ENCODE results near the gene AKAP8L. TPM values are rescaled to one million over a fixed set of nuclear protein-coding genes. Genes with fewer than 3 reads are reported as not detected.
A peak's percentile ranks its signal among the peaks of the same experiment; 100 is the strongest.
"Not testable (repeated sequence)": the region's sequence is repeated elsewhere in the genome, so short reads cannot be mapped to it uniquely, and the experiment has no call there.

The AKAP8L gene
- total RNA-seq, 2 experiments from 2014 or later, result 96.3 to 98.2 TPM

DNA sequence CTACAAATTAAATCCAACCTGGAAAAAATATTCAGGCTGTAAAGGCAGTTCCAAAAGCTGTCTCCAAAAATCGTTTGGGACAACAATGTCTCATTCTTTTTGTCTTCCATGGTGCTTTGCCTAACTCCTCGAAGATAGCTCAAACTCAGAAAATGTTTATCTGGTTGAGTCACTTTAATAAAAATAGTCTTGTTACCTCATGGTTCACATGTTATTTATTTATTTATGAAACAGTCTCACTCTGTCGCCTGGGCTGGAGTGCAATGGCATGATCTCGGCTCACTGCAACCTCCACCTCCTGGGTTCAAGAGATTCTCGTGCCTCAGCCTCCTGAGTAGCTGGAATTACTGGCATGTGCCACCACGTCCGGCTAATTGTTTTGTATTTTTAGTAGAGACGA lies 81.6 kb downstream of the AKAP8L start:
- CTCF ChIA-PET, result no interaction called here
- H3K9me3 Mint-ChIP-seq, result no peaks in the 10 kb centered on the region

GRCh38 chr19:15335992-15336391 lies 82.8 kb downstream of the AKAP8L start:
- H3K4me3 Mint-ChIP-seq; H3K9me3 Mint-ChIP-seq; H3K27me3 Mint-ChIP-seq; H3K36me3 Mint-ChIP-seq (ENCODE audit: low read depth); H3K4me1 Mint-ChIP-seq; DNase-seq; CTCF ChIA-PET; H3K27ac Mint-ChIP-seq: not testable (repeated sequence)
- POLR2A ChIA-PET, result interaction anchor here (1.0 kb wide), 1 partner anchor 12 kb away, joined by 3 read pairs; no protein-coding TSS in a partner anchor

More for the DNA sequence above, 81.6 kb downstream of the AKAP8L start:
- DNase-seq, result no peak
- POLR2A ChIA-PET, result no interaction called here
- Mint-ChIP-seq H3K27me3 (no peaks in the 10 kb centered on the region), H3K4me1 (peaks cover 6% of the 10 kb centered on the region), H3K36me3 (ENCODE audit: low read depth) (no peaks in the 10 kb centered on the region), H3K4me3 (no peak overlapping the region), H3K27ac (no peak overlapping the region)

DNA sequence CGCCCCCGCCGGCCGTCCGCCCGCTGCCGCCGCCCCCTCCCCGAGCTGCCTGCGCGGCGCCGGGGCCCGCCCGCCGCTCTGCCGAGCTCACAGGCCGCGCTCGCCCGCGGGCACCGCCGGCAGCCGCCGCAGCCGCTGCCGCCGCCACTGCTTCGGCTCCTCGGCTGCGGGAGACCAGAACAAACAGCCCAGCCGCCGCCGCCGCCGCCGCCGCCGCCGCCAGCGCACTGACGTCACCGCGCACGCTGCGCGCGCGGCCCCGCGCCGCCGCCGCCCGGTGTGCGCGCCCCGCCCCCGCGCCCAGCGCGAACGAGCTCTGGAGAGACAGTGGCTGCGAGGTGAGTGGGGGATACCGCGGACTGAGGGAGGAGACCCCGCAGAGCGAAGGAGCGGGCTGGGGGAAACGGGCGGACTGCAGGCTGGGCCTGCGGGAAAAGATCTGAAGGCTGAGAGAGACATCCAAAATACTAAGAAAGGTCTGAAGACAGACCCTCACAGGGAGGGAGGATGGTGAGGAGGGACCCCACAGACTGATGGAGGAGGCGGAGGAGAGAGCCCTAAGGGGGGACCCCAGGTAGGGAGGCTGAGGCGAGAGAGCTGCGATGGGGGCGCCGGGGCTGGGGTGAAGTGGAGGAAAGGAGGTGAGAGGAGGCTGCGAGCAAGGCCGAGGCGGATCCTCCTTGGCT lies 86.3 kb downstream of the AKAP8L start, which contains the start of gene BRD4:
Gene BRD4 (minus strand): TSS at position 229 of the 686 bp plus-strand sequence. CDS start 59,440 bp downstream, outside the sequence.
- POLR2A ChIA-PET, result interaction anchor here (0.7 to 6.5 kb wide), 15 partner anchors 15 to 504 kb away, joined by 3 to 75 read pairs (median 5); partner anchors contain the start of genes AKAP8 and AKAP8L
- peaks cover 37% of the 10 kb centered on the region for H3K4me1 Mint-ChIP-seq
- peak within 1 kb of the TSS; percentile 91 for H3K27ac Mint-ChIP-seq
- H3K9me3 Mint-ChIP-seq, result no peaks in the 10 kb centered on the region
- no peaks in the 10 kb centered on the region for H3K27me3 Mint-ChIP-seq
- peak within 1 kb of the TSS; percentile 95 for H3K4me3 Mint-ChIP-seq
- H3K36me3 Mint-ChIP-seq (ENCODE audit: low read depth), result peaks cover 19% of the 10 kb centered on the region
- peak; percentile 80 for DNase-seq
- CTCF ChIA-PET, result interaction anchor here (0.8 to 2.1 kb wide), 3 partner anchors 40 to 223 kb away, joined by 3 to 9 read pairs (median 4); partner anchors contain the start of gene AKAP8L

DNA sequence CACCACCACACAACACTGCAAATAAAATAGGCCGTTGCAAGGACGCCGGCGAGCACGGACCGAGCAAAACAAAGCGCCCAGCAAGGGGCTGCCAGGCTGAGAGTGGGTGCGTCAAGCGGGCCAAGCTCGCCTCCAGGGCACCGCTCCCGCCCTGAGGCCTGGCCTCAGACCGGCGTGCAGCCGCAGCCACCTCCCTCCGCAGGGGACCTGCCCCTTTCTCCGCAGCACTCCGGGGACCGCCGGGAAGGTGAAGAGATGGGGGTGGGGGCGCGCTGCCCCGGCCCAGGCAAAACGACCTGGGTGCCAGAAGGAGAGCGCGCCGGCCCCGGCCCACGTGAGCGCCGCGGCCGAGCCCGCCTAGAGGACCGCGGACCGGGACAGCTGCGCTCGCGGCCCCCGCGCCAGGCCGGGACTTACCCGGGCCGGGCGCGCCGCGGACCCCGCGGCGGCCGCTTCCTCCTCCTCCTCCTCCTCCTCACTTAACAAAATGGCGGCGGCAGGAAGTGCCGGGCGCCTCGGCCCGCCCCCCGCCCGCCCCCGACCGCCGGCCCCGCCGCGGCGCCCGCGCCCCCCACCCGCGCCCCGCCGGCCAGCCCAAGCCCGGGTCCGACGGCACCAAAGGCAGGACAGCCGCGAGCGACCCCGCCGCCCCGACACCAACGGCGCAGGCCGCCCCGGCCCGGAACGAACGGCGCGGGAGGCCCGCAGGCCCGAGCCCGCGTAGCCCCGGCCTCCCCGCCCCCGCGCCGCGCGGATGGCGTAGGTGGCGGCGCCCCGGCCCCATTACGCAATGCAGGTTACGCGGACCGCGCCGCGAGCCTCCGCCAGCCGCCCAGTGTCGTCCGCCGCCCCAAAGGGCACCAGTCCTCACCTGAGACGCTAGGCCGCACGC lies 87.1 kb downstream of the AKAP8L start:
- Mint-ChIP-seq H3K9me3 (no peaks in the 10 kb centered on the region), H3K4me1 (peaks cover 44% of the 10 kb centered on the region), H3K27ac (peak overlapping the region; percentile 91), H3K27me3 (no peaks in the 10 kb centered on the region), H3K36me3 (ENCODE audit: low read depth) (peaks cover 23% of the 10 kb centered on the region), H3K4me3 (peak overlapping the region; percentile 95)
- POLR2A ChIA-PET, result interaction anchor here (1.0 to 6.5 kb wide), 15 partner anchors 14 to 505 kb away, joined by 3 to 75 read pairs (median 5); partner anchors contain the start of genes AKAP8 and AKAP8L
- DNase-seq, result peak; percentile 63
- CTCF ChIA-PET, result interaction anchor here (1.5 to 2.1 kb wide), 2 partner anchors 87 to 224 kb away, joined by 4 to 9 read pairs; partner anchors contain the start of gene AKAP8L

DNA sequence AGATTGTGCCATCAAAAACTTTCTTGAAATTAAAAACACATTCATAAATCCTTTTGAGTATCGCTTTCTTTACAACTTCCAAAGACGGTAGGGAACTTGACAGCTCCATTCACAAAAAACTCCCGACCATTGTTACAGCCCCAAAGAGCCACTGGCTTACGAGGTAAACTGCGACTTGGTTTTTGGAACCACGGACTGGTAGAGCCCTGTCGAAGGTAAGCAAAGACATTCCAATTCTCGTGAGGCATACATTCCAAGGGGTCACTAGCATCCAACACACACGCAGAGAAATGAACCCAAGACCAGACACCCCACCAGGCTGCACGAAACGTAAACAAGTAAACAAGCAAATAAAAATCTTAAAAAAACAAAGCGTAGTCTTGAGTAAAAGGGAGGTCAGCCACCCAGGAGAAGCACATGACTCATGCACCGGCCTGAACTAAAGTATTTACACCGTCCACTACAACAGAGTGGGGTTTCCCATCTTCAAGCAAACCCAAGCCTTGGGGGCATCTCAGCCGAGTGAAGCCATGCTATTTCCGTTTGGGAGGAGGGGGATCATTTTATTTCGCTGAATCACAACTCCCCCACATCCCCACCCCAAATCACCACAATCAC lies 87.9 kb downstream of the AKAP8L start:
- H3K4me1 Mint-ChIP-seq, result peaks cover 50% of the 10 kb centered on the region

More for the DNA sequence above, 87.9 kb downstream of the AKAP8L start:
- CTCF ChIA-PET, result no interaction called here
- peak overlapping the region; percentile 91 for H3K27ac Mint-ChIP-seq
- POLR2A ChIA-PET, result interaction anchor here (0.5 to 6.5 kb wide), 8 partner anchors 14 to 88 kb away, joined by 3 to 75 read pairs (median 4); partner anchors contain the start of genes AKAP8 and AKAP8L
- H3K4me3 Mint-ChIP-seq, result peak overlapping the region; percentile 95
- no peaks in the 10 kb centered on the region for H3K27me3 Mint-ChIP-seq
- DNase-seq, result peak; percentile 22
- H3K9me3 Mint-ChIP-seq, result no peaks in the 10 kb centered on the region
- peaks cover 25% of the 10 kb centered on the region for H3K36me3 Mint-ChIP-seq (ENCODE audit: low read depth)

Other genes with a start within 250 kb of the AKAP8L start
- gene NOTCH3, start 218.0 kb downstream of the AKAP8L start, total RNA-seq, result not detected
- under 1 TPM in 1 of 2 experiments, not detected in 1; 0.20 TPM for gene EPHX3, start 186.5 kb downstream of the AKAP8L start, total RNA-seq
- 100 to 1,000 TPM; 103 to 110 TPM for gene BRD4, start 86.4 kb downstream of the AKAP8L start, total RNA-seq
- gene AKAP8, start 39.2 kb downstream of the AKAP8L start, total RNA-seq, result 10 to 100 TPM; 43.8 to 45.9 TPM
- gene WIZ, start 31.0 kb upstream of the AKAP8L start, total RNA-seq, result 10 to 100 TPM; 25.3 to 25.4 TPM
- 100 to 1,000 TPM; 174 to 179 TPM for gene RASAL3, start 45.6 kb upstream of the AKAP8L start, total RNA-seq
- under 1 TPM; 0.08 to 0.10 TPM for gene PGLYRP2, start 60.5 kb upstream of the AKAP8L start, total RNA-seq
- 1 to 10 TPM; 1.4 TPM for gene CYP4F22, start 89.5 kb upstream of the AKAP8L start, total RNA-seq
- not detected for gene CYP4F8, start 196.2 kb upstream of the AKAP8L start, total RNA-seq
- gene CYP4F3, start 221.9 kb upstream of the AKAP8L start, total RNA-seq, result under 1 TPM in 1 of 2 experiments, not detected in 1; 0.15 TPM